ENCODE results near the gene WBP2NL.

- no peak for TF ChIP-seq ZFP36 (IDR thresholded peaks at IDR 0.05; ENCODE audit: borderline replicate concordance, partially characterized antibody)
- TF ChIP-seq HDAC2 (IDR thresholded peaks at IDR 0.05) = no peak
- TF ChIP-seq PHF8 (IDR thresholded peaks at IDR 0.05; ENCODE audit: borderline replicate concordance, low read depth) = no peak
- TF ChIP-seq ESRRA (IDR thresholded peaks at IDR 0.05; ENCODE audit: borderline replicate concordance, low read length) = no peak
- TF ChIP-seq, protein P1, sequence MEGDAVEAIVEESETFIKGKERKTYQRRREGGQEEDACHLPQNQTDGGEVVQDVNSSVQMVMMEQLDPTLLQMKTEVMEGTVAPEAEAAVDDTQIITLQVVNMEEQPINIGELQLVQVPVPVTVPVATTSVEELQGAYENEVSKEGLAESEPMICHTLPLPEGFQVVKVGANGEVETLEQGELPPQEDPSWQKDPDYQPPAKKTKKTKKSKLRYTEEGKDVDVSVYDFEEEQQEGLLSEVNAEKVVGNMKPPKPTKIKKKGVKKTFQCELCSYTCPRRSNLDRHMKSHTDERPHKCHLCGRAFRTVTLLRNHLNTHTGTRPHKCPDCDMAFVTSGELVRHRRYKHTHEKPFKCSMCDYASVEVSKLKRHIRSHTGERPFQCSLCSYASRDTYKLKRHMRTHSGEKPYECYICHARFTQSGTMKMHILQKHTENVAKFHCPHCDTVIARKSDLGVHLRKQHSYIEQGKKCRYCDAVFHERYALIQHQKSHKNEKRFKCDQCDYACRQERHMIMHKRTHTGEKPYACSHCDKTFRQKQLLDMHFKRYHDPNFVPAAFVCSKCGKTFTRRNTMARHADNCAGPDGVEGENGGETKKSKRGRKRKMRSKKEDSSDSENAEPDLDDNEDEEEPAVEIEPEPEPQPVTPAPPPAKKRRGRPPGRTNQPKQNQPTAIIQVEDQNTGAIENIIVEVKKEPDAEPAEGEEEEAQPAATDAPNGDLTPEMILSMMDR (IDR thresholded peaks at IDR 0.05) = no peak
- TF ChIP-seq, protein P2, sequence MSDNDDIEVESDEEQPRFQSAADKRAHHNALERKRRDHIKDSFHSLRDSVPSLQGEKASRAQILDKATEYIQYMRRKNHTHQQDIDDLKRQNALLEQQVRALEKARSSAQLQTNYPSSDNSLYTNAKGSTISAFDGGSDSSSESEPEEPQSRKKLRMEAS (IDR thresholded peaks at IDR 0.05) = no peak
- TF ChIP-seq, protein P3, sequence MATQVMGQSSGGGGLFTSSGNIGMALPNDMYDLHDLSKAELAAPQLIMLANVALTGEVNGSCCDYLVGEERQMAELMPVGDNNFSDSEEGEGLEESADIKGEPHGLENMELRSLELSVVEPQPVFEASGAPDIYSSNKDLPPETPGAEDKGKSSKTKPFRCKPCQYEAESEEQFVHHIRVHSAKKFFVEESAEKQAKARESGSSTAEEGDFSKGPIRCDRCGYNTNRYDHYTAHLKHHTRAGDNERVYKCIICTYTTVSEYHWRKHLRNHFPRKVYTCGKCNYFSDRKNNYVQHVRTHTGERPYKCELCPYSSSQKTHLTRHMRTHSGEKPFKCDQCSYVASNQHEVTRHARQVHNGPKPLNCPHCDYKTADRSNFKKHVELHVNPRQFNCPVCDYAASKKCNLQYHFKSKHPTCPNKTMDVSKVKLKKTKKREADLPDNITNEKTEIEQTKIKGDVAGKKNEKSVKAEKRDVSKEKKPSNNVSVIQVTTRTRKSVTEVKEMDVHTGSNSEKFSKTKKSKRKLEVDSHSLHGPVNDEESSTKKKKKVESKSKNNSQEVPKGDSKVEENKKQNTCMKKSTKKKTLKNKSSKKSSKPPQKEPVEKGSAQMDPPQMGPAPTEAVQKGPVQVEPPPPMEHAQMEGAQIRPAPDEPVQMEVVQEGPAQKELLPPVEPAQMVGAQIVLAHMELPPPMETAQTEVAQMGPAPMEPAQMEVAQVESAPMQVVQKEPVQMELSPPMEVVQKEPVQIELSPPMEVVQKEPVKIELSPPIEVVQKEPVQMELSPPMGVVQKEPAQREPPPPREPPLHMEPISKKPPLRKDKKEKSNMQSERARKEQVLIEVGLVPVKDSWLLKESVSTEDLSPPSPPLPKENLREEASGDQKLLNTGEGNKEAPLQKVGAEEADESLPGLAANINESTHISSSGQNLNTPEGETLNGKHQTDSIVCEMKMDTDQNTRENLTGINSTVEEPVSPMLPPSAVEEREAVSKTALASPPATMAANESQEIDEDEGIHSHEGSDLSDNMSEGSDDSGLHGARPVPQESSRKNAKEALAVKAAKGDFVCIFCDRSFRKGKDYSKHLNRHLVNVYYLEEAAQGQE (IDR thresholded peaks at IDR 0.05) = no peak
- no peak for TF ChIP-seq MAFK (IDR thresholded peaks at IDR 0.05; ENCODE audit: partially characterized antibody)
- no peak for TF ChIP-seq RFX5 (IDR thresholded peaks at IDR 0.05)
- TF ChIP-seq POLR2A (IDR thresholded peaks at IDR 0.05; ENCODE audit: low read length) = no peak
These were observed 34.9 kb downstream of the WBP2NL start for GRCh38 chr22:42033263-42034181.

All from A549 (cell line).